ENCODE measurements around the gene KCNK17. TPM values are rescaled to one million over a fixed set of nuclear protein-coding genes. Genes with fewer than 3 reads are reported as not detected.

The KCNK17 gene
- total RNA-seq, 1 experiment from 2014 or later = 1.2 TPM

DNA sequence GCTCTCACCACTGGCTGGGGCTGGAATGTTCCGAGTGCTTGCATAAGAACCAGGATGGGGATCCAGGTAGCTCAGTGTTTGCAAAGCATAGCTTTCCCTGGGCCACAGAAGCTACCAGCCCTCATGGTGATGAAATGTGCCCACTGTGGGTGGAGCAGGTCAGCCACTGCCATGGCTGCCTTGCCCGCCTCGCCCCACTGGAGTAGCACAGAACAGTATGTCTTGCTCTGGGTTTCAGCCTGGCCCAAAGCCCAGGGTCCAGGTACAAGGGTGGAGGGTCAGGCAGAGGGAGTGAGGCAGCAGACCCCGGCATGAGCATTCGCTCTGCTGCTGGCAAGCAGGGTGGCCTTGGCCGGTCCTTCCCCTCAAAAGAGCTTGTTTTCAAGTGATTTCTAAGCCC is 34.7 kb downstream of the KCNK17 start:
- H2BK20ac ChIP-seq (ENCODE audit: low read depth, low read length, poor library complexity, severe bottlenecking) = no peak overlapping the region
- H3K9me3 Mint-ChIP-seq = no peaks in the 10 kb centered on the region
- H4K5ac ChIP-seq (ENCODE audit: insufficient read length, low read depth, low read length) = no peak overlapping the region
- no peak overlapping the region for H3K4me2 ChIP-seq (ENCODE audit: insufficient read depth, insufficient read length, low read length)
- no peak overlapping the region for H2BK12ac ChIP-seq (ENCODE audit: insufficient read length, low read depth, low read length)
- H3K23me2 ChIP-seq (ENCODE audit: insufficient read length, low read depth, low read length, poor library complexity, severe bottlenecking) = no peaks in the 10 kb centered on the region
- H4K20me1 ChIP-seq (ENCODE audit: control insufficient read depth, insufficient read depth, insufficient read length) = no peaks in the 10 kb centered on the region
- TF ChIP-seq, protein P1, sequence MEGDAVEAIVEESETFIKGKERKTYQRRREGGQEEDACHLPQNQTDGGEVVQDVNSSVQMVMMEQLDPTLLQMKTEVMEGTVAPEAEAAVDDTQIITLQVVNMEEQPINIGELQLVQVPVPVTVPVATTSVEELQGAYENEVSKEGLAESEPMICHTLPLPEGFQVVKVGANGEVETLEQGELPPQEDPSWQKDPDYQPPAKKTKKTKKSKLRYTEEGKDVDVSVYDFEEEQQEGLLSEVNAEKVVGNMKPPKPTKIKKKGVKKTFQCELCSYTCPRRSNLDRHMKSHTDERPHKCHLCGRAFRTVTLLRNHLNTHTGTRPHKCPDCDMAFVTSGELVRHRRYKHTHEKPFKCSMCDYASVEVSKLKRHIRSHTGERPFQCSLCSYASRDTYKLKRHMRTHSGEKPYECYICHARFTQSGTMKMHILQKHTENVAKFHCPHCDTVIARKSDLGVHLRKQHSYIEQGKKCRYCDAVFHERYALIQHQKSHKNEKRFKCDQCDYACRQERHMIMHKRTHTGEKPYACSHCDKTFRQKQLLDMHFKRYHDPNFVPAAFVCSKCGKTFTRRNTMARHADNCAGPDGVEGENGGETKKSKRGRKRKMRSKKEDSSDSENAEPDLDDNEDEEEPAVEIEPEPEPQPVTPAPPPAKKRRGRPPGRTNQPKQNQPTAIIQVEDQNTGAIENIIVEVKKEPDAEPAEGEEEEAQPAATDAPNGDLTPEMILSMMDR (conservative IDR thresholded peaks at IDR 0.05) = no peak
- no peak overlapping the region for H3K18ac ChIP-seq (ENCODE audit: insufficient read length, low read depth, low read length)
- H4K91ac ChIP-seq (ENCODE audit: insufficient read length, low read depth, low read length) = no peak overlapping the region
- H3K27ac Mint-ChIP-seq = no peak overlapping the region
- no peak for DNase-seq
- H2AK5ac ChIP-seq (ENCODE audit: insufficient read length, low read length) = no peak overlapping the region
- no peak overlapping the region for H3K9ac ChIP-seq (ENCODE audit: extremely low read depth, insufficient read length, low read length)
- H3T11ph ChIP-seq (ENCODE audit: low read length) = no peak overlapping the region
- H3K27me3 ChIP-seq (ENCODE audit: insufficient read depth, low read length) = no peaks in the 10 kb centered on the region
- H3K27ac ChIP-seq (ENCODE audit: insufficient read length, low read depth, low read length) = no peak overlapping the region
- H3K56ac ChIP-seq (ENCODE audit: insufficient read length, low read depth, low read length) = no peak overlapping the region
- no peak overlapping the region for H2BK15ac ChIP-seq (ENCODE audit: low read depth, low read length)
- no peak overlapping the region for H3K4me3 Mint-ChIP-seq
- no peak overlapping the region for H3K23ac ChIP-seq (ENCODE audit: insufficient read length, low read depth, low read length)
- H3K79me2 ChIP-seq (ENCODE audit: insufficient read depth, low read length) = no peaks in the 10 kb centered on the region
- no peak overlapping the region for H3K4ac ChIP-seq (ENCODE audit: low read depth, low read length)
- H3K9me3 ChIP-seq (ENCODE audit: control insufficient read depth, low read depth, low read length) = no peaks in the 10 kb centered on the region
- H2BK120ac ChIP-seq (ENCODE audit: low read depth, low read length, poor library complexity, severe bottlenecking) = no peak overlapping the region
- H3K36me3 Mint-ChIP-seq (ENCODE audit: insufficient read depth in 1 of 3, low read depth in 3 of 3) = no peaks in the 10 kb centered on the region; a peak in 1 of 7 replicates
- H3K14ac ChIP-seq (ENCODE audit: insufficient read depth, low read length) = no peak overlapping the region
- H3K27me3 Mint-ChIP-seq (ENCODE audit: low read depth) = peaks cover 1% of the 10 kb centered on the region
- H2AFZ ChIP-seq (ENCODE audit: low read length) = no peak overlapping the region
- no peak overlapping the region for H4K8ac ChIP-seq (replicated peaks; ENCODE audit: insufficient read length, low read depth, low read length)
- peaks cover 27 to 32% of the 10 kb centered on the region in 2 experiments for H3K4me1 Mint-ChIP-seq
- WGBS (ENCODE audit: extremely low coverage, insufficient read length, low lambda C conversion rate) = no CpG with 5 or more reads among the region's 6 CpGs
- H2BK5ac ChIP-seq (ENCODE audit: insufficient read length, low read length) = no peak overlapping the region
- H3K79me1 ChIP-seq (ENCODE audit: insufficient read depth, low read depth, low read length, poor library complexity, severe bottlenecking) = no peaks in the 10 kb centered on the region
- H3K4me1 ChIP-seq (ENCODE audit: insufficient read depth, low read length) = no peaks in the 10 kb centered on the region

Measured in H9 (cell line).